ENCODE results near the gene FRMD5.

DNA sequence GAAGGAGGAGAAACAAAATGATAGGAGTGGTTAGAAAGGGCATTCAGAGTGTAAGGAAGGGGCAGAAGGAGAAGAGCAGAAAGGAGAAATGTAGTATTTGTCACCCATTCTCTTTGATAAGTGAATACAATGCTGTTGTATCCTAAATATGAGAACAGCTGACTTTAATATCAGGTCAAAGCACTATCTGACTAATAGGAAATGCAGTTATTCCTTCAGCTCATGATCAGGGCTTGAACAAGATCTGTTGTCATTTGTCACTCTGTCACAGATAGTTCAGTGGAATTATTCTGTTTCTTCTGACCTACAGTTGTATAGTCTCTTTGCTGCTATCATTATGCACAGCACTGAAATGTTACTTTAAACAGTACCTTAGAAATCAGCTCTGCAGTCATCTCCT, 149.4 kb downstream of the FRMD5 start:
- TF ChIP-seq CTCF (IDR thresholded peaks at IDR 0.05; ENCODE audit: insufficient read depth, low read length, poor library complexity, severe bottlenecking) = no peak
- no peak for TF ChIP-seq EZH2phosphoT487 (conservative IDR thresholded peaks at IDR 0.05; ENCODE audit: low read length)
